ENCODE results near the gene MAMLD1. TPM values are rescaled to one million over a fixed set of nuclear protein-coding genes. Genes with fewer than 3 reads are reported as not detected.

Gene MAMLD1
- total RNA-seq, 1 donor from 2014 or later: 3.0 TPM

DNA sequence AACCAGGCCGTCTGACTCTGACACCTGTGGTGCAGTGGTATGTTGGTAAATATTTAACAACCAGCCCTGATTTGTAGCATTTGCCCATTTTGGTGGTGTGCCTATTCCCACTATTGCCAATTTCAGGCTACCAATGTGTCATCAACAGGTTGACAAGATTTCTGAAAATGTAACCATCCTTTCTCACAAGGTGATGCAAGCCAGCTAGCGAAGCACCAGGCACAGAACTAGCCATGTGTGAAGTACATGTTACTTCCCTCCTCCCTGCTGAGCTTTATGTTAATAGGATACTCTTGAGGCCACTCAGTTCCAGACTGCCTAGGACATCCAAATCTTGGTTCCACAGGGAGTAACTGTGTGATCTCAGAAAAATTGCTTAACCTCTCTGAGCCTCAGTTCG lies 7.2 kb upstream of the MAMLD1 start:
- Histone ChIP-seq H3K9me3 (no peaks in the 10 kb centered on the region), H3K4me1 (no peaks in the 10 kb centered on the region), H3K27me3 (ENCODE audit: low read depth) (no peaks in the 10 kb centered on the region), H3K27ac (no peak overlapping the region), H3K36me3 (no peaks in the 10 kb centered on the region), H3K4me3 (no peak overlapping the region)
- ATAC-seq (no peak), DNase-seq (no peak)
- intact Hi-C loops (cut with DNase I): no loop called here
- TF ChIP-seq, protein P1, sequence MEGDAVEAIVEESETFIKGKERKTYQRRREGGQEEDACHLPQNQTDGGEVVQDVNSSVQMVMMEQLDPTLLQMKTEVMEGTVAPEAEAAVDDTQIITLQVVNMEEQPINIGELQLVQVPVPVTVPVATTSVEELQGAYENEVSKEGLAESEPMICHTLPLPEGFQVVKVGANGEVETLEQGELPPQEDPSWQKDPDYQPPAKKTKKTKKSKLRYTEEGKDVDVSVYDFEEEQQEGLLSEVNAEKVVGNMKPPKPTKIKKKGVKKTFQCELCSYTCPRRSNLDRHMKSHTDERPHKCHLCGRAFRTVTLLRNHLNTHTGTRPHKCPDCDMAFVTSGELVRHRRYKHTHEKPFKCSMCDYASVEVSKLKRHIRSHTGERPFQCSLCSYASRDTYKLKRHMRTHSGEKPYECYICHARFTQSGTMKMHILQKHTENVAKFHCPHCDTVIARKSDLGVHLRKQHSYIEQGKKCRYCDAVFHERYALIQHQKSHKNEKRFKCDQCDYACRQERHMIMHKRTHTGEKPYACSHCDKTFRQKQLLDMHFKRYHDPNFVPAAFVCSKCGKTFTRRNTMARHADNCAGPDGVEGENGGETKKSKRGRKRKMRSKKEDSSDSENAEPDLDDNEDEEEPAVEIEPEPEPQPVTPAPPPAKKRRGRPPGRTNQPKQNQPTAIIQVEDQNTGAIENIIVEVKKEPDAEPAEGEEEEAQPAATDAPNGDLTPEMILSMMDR (IDR thresholded peaks at IDR 0.05): no peak

DNA sequence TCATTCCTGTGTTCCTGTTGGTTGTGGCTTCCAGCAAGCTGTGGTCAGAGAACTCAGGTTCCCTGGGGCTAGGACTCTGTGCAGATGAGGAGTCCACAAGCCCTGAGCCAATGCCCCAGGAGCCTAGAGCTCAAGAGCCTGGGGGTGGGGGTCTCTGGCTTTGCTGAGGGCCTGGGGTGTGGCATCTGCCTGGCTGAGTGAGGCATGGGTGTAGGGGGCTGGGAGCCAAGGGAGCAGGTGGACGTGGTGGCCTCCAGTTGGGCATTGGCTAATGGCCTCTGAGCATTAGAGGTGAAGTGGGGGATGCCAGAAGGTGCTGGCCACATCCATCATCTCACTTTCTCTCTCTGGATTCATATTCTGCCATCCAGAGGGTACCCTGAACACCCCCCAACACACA lies 5.3 kb upstream of the MAMLD1 start:
- TF ChIP-seq, protein P1 (IDR thresholded peaks at IDR 0.05): no peak
- intact Hi-C loops (cut with DNase I): no loop called here
- Histone ChIP-seq H3K9me3 (no peaks in the 10 kb centered on the region), H3K27me3 (ENCODE audit: low read depth) (peaks cover 5% of the 10 kb centered on the region), H3K4me3 (no peak overlapping the region), H3K4me1 (peaks cover 12% of the 10 kb centered on the region), H3K27ac (no peak overlapping the region), H3K36me3 (no peaks in the 10 kb centered on the region)
- DNase-seq: no peak
- no peak for ATAC-seq

DNA sequence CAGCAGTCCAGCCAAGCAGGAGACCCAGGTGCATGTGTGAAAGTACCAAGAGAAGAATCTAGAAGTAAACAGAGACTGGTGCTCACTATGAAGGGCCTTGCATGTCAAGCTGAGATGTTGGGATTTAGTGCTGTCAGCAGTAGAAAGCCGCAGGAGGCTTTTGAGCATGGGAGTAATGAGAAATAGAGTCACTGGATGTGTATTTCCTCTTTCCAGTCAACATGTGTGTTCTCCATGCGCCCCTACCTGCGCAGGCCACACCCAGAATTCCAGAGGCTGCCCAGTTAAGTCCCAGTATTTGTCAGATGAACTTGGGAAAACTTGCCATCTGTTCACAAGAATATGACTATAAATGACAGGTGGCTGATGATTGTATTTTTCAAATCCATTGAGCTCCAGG lies 4.5 kb upstream of the MAMLD1 start:
- DNase-seq (no peak), ATAC-seq (no peak)
- H3K4me1 ChIP-seq: peaks cover 12% of the 10 kb centered on the region
- intact Hi-C loops (cut with DNase I): no loop called here
- H3K9me3 ChIP-seq: no peaks in the 10 kb centered on the region
- no peaks in the 10 kb centered on the region for H3K36me3 ChIP-seq
- TF ChIP-seq, protein P1 (IDR thresholded peaks at IDR 0.05): no peak
- H3K27ac ChIP-seq: no peak overlapping the region
- peaks cover 5% of the 10 kb centered on the region for H3K27me3 ChIP-seq (ENCODE audit: low read depth)
- H3K4me3 ChIP-seq: no peak overlapping the region

DNA sequence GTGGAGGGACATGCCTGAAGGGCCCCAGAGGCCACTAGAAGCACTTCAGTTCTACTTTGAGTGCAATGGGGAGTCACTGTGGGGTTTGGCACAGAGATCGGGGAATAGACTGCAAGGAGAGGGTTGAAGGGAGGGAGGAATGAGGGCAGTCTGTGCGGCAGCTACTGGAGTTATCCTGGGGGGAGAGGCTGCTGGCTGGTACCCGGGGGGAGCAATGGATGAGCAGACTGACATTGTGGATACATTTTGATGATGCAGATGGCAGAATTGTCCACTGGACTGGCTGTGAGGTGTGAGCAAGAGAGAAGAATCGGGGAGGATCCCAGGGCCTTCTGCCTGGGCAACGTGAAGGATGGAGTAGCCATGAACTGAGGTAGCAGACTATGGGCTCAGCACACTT lies 2.8 kb upstream of the MAMLD1 start:
- intact Hi-C loops (cut with DNase I): no loop called here
- no peaks in the 10 kb centered on the region for H3K36me3 ChIP-seq
- H3K4me1 ChIP-seq: peaks cover 12% of the 10 kb centered on the region
- ATAC-seq (no peak), DNase-seq (no peak)
- H3K27me3 ChIP-seq (ENCODE audit: low read depth): peaks cover 5% of the 10 kb centered on the region
- H3K4me3 ChIP-seq: no peak overlapping the region
- H3K9me3 ChIP-seq: no peaks in the 10 kb centered on the region
- TF ChIP-seq, protein P1 (IDR thresholded peaks at IDR 0.05): no peak
- H3K27ac ChIP-seq: no peak overlapping the region

DNA sequence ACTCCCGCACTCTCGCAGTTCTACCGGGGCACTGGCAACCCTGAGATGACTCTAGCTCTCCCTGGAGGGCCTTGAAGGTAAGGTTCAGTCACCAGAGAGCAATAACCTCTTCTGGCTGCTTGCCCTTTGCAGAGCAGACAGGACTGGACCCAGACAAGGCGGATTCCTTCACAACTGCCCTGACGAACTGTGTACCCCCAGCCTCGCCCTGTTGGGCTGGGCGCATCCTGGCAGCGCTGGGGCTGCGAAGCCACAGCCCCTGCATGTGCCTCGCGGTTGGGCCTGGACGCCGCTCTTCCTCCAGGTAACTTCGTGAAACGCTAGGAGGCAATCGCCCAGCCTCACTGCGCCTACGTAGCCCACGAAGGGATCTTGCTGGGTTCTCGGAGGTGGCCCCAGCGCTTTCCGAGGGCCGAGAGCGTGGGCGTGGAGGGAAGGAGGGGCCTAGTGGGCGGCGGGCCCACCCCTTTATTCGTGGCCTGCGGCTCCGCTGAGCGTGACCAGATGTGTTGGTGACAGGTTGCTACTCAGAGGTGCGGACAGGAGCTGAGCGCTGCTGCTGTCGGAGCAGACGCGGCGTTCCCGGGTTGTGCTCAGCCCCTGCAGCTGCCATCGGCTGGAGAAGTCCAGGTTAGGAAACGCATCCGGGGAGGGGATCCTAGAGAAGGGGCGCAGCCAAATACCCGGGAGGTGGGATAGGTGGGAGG lies 1.9 kb upstream of the MAMLD1 start:
- H3K27me3 ChIP-seq (ENCODE audit: low read depth): peaks cover 5% of the 10 kb centered on the region
- no peak for ATAC-seq
- no peaks in the 10 kb centered on the region for H3K36me3 ChIP-seq
- peak; percentile 38 for DNase-seq
- H3K4me3 ChIP-seq: peak overlapping the region; percentile 63
- no peaks in the 10 kb centered on the region for H3K9me3 ChIP-seq
- intact Hi-C loops (cut with DNase I): no loop called here
- TF ChIP-seq, protein P1 (IDR thresholded peaks at IDR 0.05): no peak
- H3K4me1 ChIP-seq: peaks cover 12% of the 10 kb centered on the region
- no peak overlapping the region for H3K27ac ChIP-seq

Data from lower lobe of right lung (tissue), 2 donors.